ENCODE measurements around the gene PTPRT.

Gene PTPRT

DNA sequence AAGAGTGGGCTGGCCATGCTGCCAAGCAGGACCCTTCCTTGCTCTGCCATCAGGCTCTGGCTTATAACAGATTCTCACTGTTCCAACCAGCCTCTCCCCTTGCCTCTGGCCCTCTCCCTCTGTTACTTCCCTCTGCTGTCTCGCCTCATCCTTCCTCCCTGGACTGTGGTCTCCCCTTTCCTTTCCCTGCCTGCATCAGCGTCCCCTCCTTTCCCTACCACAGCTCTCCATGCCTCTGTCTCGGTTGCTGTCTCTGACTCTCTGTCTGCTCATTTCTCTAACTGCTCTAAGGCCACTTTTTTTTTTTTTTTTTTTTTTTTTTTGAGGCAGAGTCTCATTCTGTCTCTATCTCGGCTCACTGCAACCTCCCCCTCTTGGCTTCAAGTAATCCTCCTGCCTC, 173.4 kb downstream of the PTPRT start:
- no peak for DNase-seq

DNA sequence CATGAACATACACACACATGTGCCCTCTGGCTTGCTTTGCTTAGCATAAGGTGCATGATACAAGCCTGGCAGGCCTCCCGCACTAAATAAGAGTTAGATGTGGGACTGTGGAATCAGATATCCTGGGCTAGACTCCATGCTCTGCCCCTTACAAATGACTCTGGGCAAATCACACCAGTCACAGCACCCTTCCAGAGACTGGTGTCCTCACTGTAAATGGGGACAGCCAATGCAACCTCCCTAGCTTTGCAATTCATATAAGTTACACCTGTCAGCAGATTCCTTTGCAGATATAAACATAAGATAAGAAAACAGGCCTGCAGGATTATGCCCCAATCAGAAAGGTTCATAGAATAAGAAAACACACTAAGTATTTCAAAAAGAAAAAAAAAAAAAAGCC, 174.1 kb downstream of the PTPRT start:
- no peak for DNase-seq

DNA sequence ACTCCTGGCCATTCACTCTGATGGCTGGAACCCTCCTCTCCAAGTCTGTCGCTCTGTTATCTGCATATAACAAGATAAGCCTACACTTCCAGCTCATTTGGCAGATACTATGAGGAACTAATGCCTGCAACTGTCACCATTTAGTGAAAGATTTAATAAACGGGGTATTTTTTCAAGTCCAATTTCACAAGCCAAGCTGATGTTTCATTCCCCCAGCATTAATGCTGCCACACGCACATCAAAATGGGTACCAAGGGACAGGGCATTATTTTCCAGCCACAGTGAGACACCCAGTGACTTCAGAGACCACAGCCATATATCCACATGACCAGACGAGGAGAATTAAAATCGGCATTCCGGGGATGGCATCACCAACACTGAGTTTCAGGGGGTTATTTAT, 175.5 kb downstream of the PTPRT start:
- DNase-seq: no peak

DNA sequence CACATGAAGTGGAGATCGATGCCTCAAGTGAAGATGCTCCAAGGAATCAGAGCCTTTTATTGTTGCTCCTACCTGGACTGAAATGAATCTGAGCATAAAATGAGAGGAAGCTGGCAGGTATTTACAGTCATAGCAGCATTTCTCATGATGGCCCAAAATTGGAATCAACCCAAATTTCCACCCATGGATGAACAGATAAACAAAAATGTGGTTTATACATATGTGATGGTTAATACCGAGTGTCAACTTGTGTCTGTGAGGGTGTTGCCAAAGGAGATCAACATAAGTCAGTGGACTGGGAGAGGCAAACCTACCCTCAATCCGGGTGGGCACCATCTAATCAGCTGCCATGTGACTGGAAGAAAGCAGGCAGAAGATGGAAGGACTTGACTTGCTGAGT, 178.2 kb downstream of the PTPRT start:
- no peak for DNase-seq

DNA sequence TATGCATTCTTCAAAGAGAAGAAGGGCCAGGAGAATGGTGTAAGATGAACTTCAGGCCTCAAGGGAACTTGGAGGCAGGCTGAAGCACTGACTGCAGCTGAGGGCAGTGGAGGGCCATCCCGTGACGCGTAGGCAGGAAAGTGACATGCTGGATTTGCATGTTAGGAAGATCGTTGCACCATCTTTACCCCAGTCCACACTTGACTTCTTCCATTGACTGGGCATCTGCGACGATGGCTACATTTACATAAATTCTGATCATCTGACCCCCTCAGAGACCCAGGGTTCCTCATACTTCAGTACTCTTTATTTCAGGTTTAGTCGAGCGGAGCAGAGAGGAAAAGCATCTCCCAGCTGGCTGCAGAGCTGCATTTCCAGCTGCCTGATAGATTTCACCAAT, 180.2 kb downstream of the PTPRT start:
- DNase-seq: no peak

DNA sequence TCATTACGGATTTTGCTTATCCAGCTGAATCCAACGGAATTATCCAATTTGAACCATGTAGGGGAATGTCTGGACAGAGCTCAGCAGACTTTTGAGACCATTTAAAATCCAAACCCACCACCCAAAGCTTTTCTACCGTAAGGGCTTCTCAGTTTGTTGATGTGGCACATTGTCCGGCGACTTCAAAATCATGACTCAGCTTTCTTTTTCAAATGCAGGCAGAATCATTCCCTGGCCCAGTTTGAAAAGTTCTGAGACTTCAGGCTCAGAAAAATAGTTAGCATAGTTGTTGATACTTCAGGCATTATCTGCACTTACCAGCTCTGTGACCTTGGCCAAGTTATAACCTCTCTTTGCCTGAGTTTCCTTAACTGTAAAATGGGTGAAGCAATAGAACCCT, 182.2 kb downstream of the PTPRT start:
- no peak for DNase-seq

DNA sequence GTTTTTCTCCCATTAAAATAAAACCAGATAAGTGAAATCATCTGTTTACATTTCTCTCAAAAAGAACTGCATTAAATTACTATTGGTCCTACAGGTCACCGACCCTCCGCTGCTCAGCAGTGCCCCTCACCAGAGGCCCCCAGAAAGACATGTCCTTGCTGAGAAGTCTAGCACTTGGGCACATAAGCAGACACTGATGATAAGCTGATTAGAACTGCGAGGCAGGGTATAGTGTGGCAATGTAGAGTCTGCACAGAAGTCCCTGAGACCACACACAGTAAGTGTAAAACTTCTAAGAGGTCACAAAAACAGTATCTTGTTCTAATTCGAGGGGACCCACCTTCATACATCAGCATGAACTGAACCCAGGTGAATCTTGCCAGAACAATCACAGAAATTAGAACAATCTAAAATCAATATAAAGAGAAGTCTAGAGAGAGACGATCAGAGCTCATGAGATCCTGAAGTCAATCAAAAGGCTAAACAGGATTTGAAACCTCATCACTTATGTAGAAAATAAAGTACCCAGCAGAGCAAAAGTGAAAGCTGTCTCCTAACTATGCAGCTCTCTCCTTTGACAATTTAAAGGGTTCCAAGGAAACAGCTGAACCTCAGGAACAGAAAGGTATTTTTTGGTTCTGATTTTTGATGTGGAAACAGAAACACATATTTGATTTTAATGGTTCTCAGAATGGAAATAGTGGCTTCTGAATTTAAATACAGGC, 182.9 kb downstream of the PTPRT start:
- DNase-seq: no peak

DNA sequence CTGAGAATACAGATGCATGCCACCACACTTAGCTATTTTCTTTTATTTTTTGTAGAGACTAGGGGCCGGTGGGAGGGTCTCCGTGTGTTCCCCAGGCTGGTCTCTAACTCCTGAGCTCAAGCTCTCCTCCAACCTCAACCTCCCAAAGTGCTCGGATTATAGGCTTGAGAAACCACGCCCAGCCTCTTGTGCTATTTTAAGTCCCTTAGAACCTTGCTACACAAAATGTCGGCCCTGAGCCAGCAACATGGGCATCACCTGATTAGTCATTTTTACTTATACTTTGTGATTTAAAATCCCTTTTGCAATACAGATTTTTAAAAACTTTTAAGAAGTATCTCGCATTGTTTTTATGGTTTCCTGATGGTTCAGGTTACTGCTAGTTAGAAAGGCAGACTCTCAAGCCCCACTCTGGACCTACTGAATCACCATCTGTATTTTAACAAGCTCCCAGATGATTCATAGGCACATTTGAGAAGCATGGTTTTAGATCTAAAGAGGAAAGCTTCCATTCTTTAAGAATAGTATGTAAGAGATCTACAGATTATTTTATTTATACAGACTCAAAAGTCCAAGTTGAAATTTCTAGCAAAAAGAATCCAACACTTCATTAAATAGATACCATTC, 186.3 kb downstream of the PTPRT start:
- DNase-seq: no peak

DNA sequence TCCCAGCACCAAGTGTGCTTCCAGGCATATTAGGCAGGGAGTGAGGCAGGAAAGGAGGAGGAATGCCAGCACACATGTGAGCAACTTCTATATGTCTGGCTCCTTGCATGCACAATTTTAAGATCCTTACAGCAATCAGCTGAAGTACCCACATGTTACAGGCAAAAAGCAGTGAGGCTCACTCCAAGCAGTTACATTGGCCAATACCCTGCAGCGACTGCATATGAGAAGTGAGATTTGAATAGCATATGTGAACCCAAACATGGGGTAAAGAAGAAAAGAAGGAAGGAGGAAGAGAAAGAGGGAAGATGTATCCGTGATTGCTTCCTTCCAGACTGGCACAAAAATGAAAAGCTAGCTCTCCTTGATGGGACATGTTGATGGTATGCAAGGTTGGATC, 193.6 kb downstream of the PTPRT start:
- DNase-seq: no peak

DNA sequence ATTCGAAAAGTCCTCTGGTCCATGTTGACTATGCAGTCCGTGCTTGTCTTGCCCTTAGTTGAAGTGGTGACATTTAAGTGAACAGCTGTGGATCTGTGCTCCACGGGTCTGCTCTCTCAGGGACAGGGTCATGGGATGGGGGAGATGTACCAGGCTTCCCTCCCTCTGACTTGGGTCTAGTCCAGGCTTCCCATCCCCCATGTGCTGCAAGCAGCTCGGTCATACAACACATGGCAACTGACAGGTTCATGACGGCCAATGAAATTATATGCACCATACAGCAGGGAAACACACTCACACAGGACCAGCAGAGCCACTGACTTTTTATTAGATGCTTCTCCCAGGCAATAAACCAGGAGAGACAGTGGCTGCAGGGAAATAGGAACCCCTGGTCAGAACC, 201.4 kb downstream of the PTPRT start:
- DNase-seq: no peak

DNA sequence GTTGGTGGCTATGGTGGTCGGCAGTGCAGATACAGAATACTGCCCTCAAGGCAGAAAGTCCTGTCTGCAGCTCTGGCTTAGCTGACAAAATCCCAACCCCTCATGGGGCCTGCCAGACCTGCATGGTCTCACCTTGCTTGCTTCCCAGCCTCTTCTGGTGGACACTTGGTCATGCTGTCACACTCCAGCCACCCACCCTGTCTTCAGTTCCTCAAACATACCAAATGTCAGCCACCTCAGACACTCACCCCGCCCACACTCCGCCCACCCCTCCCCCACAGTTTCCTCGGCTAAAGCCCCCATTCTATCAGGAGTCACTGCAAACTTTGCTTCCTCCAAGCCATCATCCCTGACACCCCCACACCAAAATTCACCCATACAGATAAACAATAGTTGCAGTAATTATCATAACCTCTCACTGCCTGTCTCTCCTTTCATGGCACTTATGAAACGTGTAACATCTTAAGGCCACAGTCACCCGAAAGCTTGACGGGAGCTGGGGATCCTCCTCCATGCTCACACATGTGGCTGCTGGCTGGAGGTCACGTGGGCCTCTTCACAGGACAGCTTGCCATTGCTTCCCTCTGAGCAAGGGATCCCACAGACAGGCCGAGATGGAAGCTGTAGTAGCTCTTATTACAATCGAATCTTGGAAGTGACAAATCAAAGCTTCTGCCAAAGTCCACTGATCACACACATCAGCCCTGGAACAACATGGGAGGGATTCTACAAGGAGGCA, 202.2 kb downstream of the PTPRT start:
- no peak for DNase-seq

DNA sequence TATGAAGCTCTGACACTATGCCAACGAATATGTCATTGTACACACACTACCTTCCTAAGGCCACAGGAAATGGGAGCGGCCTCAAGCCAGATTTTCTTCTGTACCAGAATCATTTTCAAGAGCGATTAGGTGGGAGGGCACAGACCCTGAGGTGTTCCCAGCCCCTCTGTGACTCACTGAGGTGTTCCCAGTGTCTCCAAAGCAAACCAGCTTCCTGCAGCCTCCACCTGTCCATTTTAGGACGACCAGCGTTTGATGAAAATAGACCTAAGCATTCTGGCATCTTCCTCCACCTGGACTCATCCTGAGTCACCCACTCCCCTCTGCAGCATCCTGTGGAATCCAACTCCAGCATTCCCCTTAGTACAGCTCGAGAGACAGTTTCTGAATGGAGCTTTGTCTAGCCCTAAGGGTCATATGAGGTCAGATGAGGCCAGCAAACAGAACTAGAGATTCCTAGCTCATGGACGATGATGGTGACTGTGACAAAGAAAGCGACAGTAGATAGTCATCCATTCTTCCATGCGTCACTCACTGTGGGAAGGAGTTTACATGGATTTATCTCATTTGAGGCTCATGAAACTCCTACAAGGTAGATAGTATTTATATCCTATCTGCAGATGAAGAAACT, 203.4 kb downstream of the PTPRT start:
- no peak for DNase-seq

DNA sequence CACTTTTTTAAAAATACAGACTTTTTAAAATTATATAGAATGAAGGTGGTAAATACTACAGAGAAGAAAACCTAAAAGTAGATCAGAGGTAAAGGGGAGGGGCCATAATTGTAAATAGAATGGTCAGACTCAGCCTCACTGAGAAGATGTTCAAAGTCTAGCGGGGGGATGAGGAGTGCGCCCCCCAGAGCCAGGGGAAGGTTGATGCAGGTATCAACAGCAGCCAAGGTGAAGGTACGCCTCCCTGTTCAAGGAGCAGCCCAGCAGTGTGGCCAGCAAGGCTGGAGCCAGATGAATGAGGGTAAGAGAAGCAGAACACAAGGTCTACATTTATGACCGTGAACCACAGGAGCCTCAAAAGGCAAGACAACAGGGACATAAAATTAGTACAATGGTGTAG, 204.1 kb downstream of the PTPRT start:
- DNase-seq: no peak

DNA sequence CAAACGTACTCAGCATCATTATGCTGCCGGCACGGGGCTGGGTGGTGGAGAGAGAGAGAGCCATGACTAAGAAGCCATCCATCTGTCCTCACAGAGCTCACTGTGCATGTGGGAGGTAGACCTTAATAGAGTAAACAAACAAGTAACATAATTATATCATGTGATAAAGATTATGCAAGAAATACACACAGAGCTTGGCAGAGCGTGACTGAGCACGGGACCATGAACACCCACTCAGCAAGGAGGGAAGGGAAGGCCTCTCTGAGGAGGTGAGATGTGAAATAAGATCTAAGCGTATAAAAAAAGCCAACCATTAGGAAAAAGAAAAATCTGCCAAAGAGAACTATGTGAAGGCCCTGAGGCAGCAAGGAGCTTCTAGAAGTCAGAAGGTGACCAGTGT, 207.5 kb downstream of the PTPRT start:
- no peak for DNase-seq

DNA sequence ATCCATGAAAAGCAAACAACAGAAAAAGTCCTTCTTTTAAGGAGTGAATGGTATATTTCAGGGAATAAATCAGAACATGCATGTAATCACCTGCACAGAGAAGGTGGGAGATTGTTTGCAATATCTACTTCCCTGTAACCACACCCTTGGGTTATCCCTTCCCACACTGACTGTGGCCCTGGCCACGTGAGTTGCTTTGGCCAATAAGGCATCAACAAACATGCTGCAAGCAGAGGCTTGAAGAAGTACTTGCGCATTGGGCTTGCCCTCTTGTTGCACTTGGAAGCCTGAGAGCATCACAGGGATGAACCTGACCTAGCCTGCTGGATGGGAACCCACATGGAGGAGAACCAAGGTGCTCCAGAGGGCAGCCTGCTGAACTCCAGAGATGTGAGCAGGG, 208.5 kb downstream of the PTPRT start:
- no peak for DNase-seq

DNA sequence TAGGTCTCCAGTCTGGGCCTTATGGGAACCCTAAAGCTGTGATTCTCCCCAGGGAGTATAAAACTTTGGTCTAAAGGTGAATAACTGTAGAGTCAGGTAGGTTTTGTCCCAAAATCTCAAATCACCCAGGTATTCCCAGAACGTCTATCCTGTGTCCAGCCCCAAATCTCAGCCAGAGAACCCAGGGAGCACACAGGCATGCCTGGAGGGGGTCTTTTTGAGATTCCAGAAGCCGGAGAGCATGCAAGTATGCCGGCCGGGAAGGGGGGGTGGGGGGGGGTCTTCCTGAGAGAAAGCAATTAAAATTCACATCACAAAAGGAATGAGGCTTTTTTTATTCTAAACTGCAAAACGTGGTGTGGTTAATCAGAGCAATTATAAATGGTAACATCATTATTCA, 210.0 kb downstream of the PTPRT start:
- no peak for DNase-seq

DNA sequence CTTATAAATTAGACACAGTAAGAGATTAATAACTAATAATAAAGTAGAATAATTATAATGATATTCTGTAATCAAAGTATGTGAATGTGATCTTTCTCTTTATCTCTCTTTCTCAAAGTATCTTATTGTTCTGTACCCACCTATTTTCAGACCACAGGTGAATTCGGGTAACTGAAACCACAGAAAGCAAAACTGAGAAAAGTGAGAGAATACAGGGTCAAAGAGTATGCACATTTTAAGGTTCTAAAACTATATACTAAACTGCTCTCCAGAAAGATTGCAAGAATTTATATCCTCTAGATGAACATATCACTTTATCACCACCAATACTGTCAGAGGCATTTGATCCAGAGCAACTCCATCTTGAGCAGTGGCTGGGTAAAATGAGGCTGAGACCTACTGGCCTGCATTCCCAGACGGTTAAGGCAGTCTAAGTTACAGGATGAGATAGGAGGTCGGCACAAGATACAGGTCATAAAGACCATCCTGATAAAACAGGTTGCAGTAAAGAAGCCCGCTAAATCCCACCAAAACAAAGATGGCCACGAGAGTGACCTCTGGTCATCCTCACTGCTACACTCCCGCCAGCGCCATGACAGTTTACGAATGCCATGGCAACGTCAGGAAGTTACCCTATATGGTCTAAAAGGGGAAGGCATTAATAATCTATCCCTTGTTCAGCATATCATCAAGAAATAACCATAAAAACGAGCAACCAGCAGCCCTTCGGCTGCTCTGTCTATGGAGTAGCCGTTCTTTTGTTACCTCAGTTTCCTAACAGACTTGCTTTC, 211.3 kb downstream of the PTPRT start:
- DNase-seq: no peak

DNA sequence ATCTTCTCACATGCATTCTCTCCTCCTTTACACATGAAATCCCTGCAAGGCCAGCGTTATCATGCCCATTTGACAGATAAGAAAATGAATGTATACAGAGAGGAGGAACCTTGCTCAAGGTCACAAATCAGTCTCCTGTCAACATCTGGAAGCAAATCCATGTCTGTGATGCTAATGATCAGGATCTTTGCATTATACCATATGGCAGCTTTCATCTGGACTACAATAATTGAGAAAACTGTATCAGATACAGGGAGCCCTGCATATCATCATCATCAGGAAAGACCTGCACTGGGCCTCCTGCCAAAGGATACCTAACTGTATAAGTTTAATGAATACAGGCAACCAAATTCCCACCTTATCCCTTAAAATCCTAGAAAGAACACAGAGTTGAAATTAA, 213.7 kb downstream of the PTPRT start:
- no peak for DNase-seq

DNA sequence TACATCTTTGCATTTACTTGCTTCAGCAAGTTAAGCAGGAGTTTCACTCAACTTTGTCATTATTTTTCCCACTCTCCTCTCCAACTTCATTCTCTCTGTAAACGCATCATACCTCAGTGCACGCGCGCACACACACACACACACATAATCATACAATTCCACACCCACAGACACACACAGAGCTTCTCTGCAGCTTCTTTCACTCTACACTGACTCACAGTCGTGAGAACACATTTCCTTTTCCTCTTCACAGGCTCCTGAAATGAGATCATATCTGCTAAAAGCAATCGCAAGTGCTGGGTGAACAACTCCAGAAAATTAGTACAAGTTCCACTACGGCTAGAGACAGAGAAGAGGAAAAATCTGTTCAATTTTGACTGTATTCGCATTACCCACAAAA, 215.4 kb downstream of the PTPRT start:
- no peak for DNase-seq

DNA sequence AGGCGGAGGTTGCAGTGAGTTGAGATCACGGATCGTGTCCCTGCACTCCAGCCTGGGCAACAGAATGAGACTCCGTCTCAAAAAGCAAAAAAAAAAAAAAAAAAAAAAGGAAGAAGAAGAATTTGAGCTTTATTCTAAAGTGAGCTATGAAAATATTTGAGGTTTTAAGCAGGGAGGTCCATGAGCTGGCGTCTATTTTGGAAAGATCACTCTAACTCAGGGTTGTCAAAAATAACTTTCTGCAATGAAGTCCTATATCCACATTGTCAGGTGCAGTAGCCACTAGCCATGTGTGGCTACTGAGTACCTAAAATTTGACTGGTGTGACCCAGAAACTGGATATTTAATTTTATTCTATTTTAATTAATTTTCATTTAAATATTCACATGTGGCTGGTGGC, 217.1 kb downstream of the PTPRT start:
- DNase-seq: no peak

DNA sequence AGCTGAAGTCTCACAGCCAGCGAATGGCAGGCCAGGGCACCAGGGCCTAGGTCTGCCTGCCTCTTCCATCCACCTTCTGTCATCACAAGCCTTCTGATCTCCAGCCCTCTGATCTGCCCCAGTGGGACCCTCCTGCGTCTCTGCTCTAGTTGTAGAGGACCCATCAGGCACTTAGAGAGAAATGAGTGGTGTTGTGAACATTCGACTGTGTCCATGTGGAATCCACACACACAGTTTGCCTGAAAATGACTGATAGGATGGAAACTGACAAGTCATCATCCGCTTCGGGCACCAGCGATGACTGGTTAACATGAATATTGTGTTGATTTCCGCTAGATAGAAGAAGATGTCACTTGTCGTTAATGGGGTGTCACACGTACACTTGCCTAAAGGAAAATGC, 221.0 kb downstream of the PTPRT start:
- DNase-seq: no peak

DNA sequence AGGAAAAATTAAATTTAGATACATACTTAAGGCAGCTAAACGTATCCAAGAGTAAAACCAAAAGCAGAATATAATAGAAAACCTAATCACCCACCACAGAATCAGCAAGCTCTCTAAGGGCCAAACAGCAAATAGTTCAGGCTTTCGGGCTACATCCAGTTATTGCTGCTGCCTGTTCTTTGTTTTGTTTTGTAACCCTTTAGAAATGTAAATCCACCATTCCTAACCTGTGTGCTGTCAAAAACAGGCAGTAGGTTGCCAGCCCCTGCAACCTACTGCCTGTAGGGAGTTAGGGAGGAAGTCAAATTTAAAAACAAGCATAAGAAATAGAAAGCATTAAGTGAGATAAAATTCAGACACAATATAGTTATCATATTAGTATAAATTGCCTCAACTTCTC, 225.9 kb downstream of the PTPRT start:
- no peak for DNase-seq

DNA sequence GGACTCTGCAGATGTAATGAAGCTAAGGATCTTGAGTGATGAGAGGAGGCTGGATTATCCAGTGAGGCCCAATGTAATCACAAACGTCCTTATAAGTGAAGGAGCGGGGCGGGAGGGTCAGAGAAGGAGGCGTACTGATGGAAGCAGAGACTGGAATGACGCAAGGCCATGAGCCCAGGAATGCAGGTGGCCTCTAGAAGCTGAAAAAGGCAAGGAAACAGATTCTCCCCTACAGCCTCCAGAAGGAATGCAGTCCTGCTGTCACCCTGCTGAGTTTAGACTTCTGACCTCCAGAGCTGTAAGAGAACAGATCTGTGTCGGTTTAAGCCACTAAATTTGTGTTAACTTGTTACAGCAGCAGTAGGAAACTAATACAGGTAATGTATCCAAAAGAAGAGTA, 227.9 kb downstream of the PTPRT start:
- no peak for DNase-seq
